Thyroid gland (tissue), 4 donors: ENCODE results near the gene PCBP1.

Source experiments
- CTCF ChIP-seq, 6 experiments: fragments of 200-600 bp in 3 of 6; fragments of 450-650 bp in 3 of 6; sonication (generic) in 3 of 6; IDR thresholded peaks; one replicate each; pipeline ENCODE4 v1.5.1; 2016 to 2019; ENCODE audit warnings: antibody characterized with exemption in 6 of 6, mild to moderate bottlenecking in 2 of 6, inconsistent platforms in 1 of 6, moderate library complexity in 1 of 6
- POLR2A ChIP-seq, 2 donors: fragments of 450-650 bp; IDR thresholded peaks; one replicate each; pipeline ENCODE4 v1.6.1; 2017; ENCODE audit warnings: antibody characterized with exemption in 2 of 2, mild to moderate bottlenecking in 2 of 2, moderate library complexity in 1 of 2

- TF ChIP-seq CTCF (IDR thresholded peaks at IDR 0.05) (no peak), POLR2A (IDR thresholded peaks at IDR 0.05) (no peak)
Observed at GRCh38 chr2:70099270-70099669, 12.0 kb downstream of the PCBP1 start.
